ENCODE measurements around the gene NFYA.

Gene NFYA

GRCh38 chr6:41092421-41093140, 19.8 kb downstream of the NFYA start:
- no peak for TF ChIP-seq CEBPB (IDR thresholded peaks at IDR 0.05)
- no peak for TF ChIP-seq NFIC (IDR thresholded peaks at IDR 0.05)
- peak; percentile 58 for TF ChIP-seq RAD21 (IDR thresholded peaks at IDR 0.05; ENCODE audit: low read depth)
- no peak for TF ChIP-seq TEAD4 (IDR thresholded peaks at IDR 0.05)
- TF ChIP-seq MAX (IDR thresholded peaks at IDR 0.05), result no peak
- TF ChIP-seq USF1 (IDR thresholded peaks at IDR 0.05), result no peak
- TF ChIP-seq CREB1 (IDR thresholded peaks at IDR 0.05; ENCODE audit: low read depth), result no peak
- TF ChIP-seq REST (IDR thresholded peaks at IDR 0.05; ENCODE audit: low read depth), result no peak

- TF ChIP-seq EP300 (IDR thresholded peaks at IDR 0.05; ENCODE audit: borderline replicate concordance) (no peak), NFIC (IDR thresholded peaks at IDR 0.05) (no peak), CREB1 (IDR thresholded peaks at IDR 0.05; ENCODE audit: low read depth) (no peak), RAD21 (IDR thresholded peaks at IDR 0.05; ENCODE audit: low read depth) (no peak), YY1 (IDR thresholded peaks at IDR 0.05; ENCODE audit: low read depth) (no peak), CEBPB (IDR thresholded peaks at IDR 0.05) (no peak), FOXM1 (IDR thresholded peaks at IDR 0.05; ENCODE audit: borderline replicate concordance, low read depth) (no peak), TEAD4 (IDR thresholded peaks at IDR 0.05) (no peak), EGR1 (IDR thresholded peaks at IDR 0.05) (no peak), REST (IDR thresholded peaks at IDR 0.05; ENCODE audit: low read depth) (no peak), TCF12 (IDR thresholded peaks at IDR 0.05; ENCODE audit: low read depth) (no peak), ZBTB7A (IDR thresholded peaks at IDR 0.05; ENCODE audit: low read depth) (no peak), MAX (IDR thresholded peaks at IDR 0.05) (no peak), TAF1 (IDR thresholded peaks at IDR 0.05; ENCODE audit: low read depth) (no peak), USF1 (IDR thresholded peaks at IDR 0.05) (no peak)
These were observed 21.0 kb downstream of the NFYA start for GRCh38 chr6:41093729-41094128.

- TF ChIP-seq NFIC (IDR thresholded peaks at IDR 0.05), result peak; percentile 31; the same call in 1 of the 2 replicates
- no peak for TF ChIP-seq TEAD4 (IDR thresholded peaks at IDR 0.05)
- no peak for TF ChIP-seq CREB1 (IDR thresholded peaks at IDR 0.05; ENCODE audit: low read depth)
These were observed 24.8 kb downstream of the NFYA start for GRCh38 chr6:41097467-41098090.

GRCh38 chr6:41098366-41098765, 25.6 kb downstream of the NFYA start:
- no peak for TF ChIP-seq FOXM1 (IDR thresholded peaks at IDR 0.05; ENCODE audit: borderline replicate concordance, low read depth)
- no peak for TF ChIP-seq REST (IDR thresholded peaks at IDR 0.05; ENCODE audit: low read depth)
- TF ChIP-seq EP300 (IDR thresholded peaks at IDR 0.05; ENCODE audit: borderline replicate concordance), result no peak

GRCh38 chr6:41100871-41101287, 28.1 kb downstream of the NFYA start:
- TF ChIP-seq NFIC (IDR thresholded peaks at IDR 0.05) (no peak), ZBTB7A (IDR thresholded peaks at IDR 0.05; ENCODE audit: low read depth) (no peak), FOXM1 (IDR thresholded peaks at IDR 0.05; ENCODE audit: borderline replicate concordance, low read depth) (no peak), TEAD4 (IDR thresholded peaks at IDR 0.05) (no peak), TAF1 (IDR thresholded peaks at IDR 0.05; ENCODE audit: low read depth) (no peak), MAX (IDR thresholded peaks at IDR 0.05) (no peak), RAD21 (IDR thresholded peaks at IDR 0.05; ENCODE audit: low read depth) (no peak), EP300 (IDR thresholded peaks at IDR 0.05; ENCODE audit: borderline replicate concordance) (no peak), USF1 (IDR thresholded peaks at IDR 0.05) (no peak)
